A673 (cell line): Measurements from ENCODE around the gene ADGRL2.

ENCODE experiments used
- EZH2 ChIP-seq: fragments of 200-600 bp; sonication (generic); IDR thresholded peaks from 2 replicates; pipeline ENCODE4 v1.6.1; 2017; ENCODE audit warnings: borderline replicate concordance, low read depth, mild to moderate bottlenecking, mixed read lengths, antibody characterized with exemption, low read length; ENCODE audit not compliant: poor library complexity, severe bottlenecking
- TF ChIP-seq, protein P1 (sequence below): fragments of 300-800, 200-600 bp; sonication (generic); conservative IDR thresholded peaks from 2 replicates; pipeline ENCODE4 v1.5.1; 2017; ENCODE audit warnings: low read depth, mild to moderate bottlenecking, antibody characterized with exemption, low read length, moderate library complexity, mixed read lengths

DNA sequence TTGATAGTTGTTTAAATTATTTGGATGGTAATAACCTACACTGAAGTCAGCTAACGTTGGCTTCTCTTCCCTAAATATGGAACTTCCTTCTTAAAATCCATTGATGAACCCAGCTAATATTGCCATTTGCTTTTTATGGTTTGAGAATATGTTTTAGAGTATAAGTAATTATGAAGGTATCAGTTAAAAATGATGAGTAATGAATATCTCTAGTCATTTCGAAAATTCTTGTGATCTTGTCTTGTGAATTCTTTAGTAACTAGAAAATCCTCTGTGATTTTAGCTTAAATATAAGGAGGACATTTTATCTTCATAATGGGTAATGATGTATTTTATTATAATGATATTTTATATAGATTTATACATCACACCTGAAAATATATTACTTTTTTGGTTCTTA, 50.5 kb downstream of the ADGRL2 start:
- TF ChIP-seq, protein P1, sequence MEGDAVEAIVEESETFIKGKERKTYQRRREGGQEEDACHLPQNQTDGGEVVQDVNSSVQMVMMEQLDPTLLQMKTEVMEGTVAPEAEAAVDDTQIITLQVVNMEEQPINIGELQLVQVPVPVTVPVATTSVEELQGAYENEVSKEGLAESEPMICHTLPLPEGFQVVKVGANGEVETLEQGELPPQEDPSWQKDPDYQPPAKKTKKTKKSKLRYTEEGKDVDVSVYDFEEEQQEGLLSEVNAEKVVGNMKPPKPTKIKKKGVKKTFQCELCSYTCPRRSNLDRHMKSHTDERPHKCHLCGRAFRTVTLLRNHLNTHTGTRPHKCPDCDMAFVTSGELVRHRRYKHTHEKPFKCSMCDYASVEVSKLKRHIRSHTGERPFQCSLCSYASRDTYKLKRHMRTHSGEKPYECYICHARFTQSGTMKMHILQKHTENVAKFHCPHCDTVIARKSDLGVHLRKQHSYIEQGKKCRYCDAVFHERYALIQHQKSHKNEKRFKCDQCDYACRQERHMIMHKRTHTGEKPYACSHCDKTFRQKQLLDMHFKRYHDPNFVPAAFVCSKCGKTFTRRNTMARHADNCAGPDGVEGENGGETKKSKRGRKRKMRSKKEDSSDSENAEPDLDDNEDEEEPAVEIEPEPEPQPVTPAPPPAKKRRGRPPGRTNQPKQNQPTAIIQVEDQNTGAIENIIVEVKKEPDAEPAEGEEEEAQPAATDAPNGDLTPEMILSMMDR: no peak
- TF ChIP-seq EZH2: no peak
